Activated CD4-positive, alpha-beta T cell treated with anti-CD3 and anti-CD28 coated beads, Interleukin-2, amount 50 U/mL, for 1 hour (primary cell): ENCODE measurements around the gene DPP9.
"Not testable (repeated sequence)": the region's sequence is repeated elsewhere in the genome, so short reads cannot be mapped to it uniquely, and the experiment has no call there.

Experiments used
- DNase-seq: peaks from one replicate; pipeline ENCODE4 v3.0.0-alpha.2; 2020

The DPP9 gene

GRCh38 chr19:4738734-4739133 lies 15.1 kb upstream of the DPP9 start:
- no peak for DNase-seq

DNA sequence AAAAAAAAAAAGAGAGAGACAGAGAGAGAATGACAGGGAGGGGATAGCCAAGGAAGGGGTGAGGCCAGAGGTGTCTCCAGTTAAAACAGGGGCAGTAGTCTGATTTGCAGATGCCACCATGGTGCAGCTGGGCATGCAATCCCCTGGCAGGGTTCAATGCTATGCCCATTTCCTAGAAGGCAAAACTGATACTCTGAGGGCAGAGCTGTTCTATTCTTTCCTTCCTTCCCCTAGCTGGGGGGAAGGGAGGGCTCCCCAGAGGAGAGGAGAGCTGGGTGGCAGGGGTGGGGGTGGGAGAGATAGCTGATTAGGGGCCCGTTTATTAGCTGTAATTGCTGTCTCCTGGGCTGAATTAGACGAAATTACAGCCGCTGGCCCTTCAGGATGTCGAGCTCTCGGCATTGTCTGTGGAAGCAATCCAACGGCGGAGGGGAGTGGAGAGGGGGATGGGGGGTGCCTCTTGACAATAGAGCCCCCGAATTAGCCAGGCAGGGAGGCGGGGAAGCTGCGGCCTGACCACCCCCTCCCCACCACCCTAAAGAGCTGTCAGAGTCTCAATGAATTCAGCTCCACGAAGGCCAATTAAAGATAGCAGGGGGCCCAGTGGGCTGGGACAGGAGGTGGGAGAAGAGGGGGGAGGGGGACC lies 14.4 kb upstream of the DPP9 start:
- DNase-seq, result no peak

GRCh38 chr19:4733755-4734345 lies 10.2 kb upstream of the DPP9 start:
- no peak for DNase-seq

- DNase-seq, result peak; percentile 47
These were observed 9.1 kb upstream of the DPP9 start for GRCh38 chr19:4732680-4733114.

DNA sequence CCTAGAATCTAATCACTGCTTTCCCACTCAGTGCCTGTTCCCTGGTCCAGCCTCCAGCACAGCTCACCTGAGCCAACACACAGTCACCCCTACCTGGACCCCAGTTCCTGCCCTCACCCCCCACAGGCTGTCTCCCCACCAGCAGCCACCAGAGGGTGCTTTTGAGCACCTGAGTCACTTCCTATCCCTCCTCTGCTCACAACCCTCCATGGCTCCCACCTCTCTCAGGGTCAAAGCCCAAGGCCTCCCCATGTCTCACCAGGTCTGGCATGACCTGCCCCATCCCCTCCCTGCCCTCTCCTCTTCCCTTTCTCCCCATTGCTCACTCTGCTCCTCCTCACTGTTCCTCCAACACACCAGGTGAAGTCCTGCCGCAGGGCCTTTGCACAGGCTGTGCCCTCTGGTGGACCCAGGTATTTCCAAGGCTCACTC lies 7.1 kb upstream of the DPP9 start:
- peak; percentile 68 for DNase-seq

GRCh38 chr19:4728871-4729270 lies 5.2 kb upstream of the DPP9 start:
- no peak for DNase-seq

DNA sequence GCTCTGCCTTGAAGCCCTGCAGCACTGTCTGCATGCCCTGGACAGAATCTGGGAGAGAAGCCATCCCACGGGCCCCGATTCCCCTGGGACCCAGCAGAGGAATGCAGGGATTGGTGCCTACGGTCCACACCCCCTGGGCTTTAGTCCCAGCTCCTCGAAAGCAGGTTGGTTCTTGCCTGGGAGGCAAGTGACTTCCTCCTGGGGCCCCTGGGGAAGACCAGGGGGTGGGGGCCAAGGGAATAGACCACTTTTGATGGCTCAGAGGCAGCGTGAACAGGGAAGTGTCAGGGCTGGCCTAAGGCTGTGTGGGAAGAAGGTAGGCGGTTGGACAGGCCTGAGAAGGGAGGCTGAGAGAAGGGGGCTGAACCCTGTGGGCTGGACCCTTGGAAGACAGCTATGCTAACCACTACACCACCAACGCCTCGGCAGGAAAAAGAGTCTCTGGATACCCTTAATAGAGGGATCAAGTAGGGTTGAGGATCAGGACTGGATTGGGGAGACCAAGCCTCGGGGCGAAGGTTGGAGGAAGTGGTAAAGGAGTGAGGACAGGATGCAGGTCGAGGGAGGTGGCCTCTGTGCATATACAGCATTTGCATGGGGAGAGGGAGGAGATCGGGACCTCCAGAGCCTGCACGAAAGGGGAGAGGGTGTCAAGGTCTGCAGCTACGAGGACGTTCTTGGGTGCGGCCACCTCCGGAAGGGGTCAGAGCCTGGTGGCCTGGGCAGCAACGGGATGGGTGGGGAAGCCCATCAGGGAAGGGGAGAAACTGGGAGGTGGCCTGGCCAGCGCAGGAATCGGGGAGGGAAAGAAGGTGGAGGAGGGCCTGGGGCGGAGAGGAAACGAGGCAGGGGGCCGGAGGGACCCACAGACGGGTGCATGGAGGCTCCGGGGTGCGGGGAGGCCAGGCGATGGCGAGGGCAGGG lies 709 bp downstream of the DPP9 start:
- no peak for DNase-seq

- no peak for DNase-seq
These were observed 2.4 kb downstream of the DPP9 start for GRCh38 chr19:4721196-4721595.

- DNase-seq, result no peak
These were observed 3.5 kb downstream of the DPP9 start for GRCh38 chr19:4720037-4720700.

DNA sequence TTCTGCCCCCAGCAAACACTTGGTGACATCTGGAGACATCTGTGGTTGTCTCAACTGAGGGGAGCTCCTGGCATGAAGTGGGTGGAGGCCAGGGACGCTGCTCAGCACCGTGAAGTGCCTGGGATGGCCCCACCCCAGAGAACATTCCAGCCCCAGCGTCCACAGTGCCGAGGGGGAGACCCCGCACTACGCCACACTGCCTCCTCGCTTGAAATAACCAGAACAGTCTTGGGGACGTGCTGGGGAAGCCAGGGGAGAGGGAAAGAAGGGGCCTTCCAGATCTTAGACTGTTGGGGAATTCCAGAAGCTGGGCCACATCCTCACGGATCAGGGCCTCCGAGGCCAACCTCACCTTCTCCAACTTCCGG lies 4.2 kb downstream of the DPP9 start:
- no peak for DNase-seq

DNA sequence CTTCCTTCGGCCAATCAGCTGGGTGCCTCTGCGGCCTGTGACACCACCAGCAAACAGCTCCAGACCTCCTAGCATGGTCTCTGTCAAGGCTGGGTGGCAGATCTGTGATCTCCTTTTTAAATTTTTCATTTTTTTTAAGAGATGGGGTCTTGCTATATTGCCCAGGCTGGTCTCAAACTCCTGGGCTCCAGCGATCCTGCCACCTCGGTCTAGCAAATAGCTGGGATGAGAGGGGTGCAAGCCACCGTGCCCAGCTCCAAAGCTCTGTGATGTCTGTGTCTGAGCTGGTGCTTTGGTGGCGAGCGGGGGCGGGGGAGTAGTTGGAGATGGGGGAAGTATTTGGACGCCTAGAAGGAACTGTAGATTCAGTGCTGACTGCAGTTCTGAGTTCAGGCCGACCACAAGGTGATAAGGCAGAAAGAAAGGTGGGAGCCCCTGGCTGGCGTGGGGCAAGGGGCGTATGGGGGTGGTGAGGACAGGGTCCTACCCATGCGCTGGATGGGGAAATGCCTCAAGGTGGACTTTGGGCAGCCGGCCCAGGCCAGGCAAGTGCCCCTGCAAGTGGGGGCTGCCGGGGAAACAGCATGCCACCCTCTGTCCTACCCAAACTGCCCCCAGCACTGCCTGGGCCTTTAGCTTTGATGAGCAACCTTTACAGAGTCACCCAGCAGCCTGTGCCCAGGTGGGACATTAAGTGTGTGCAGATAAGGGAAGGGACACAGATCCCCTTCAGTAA lies 5.5 kb downstream of the DPP9 start:
- DNase-seq, result no peak

DNA sequence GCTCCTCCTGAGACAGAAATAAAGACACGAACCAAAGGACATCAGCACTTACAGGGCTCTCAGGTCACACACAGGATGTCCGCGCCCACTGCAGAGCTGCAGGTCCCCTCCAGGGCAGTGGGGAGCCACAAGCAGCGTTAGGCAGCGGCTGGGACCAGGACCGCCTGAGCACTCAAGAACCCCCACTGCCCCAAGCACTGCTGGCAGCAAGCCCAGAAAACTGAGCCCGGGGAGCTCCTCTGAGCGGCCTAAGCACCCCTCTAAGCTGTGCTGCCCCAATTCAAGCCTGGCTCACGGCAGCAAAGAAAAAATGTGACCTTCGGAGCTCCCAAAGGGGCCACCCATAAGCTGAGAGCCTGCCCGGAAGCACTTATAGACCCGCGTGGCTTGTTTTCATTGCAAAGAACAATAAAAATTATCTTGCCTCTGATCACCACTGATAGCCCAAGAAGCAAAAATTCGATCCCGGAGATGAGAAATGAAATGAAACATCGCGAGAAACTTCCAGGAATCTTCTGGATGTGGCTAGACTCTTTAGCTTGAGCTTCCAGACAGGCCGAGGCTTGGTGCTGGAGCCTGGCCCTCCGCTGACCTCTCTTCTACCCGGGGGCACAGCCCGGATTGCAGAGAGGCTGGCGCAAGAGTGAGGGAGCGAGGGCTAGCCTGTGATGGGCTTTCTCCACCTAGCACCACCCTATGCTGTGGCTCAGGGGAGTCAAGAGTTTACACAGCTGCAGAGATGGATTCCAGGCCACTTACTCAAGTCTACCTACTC lies 6.3 kb downstream of the DPP9 start:
- no peak for DNase-seq

DNA sequence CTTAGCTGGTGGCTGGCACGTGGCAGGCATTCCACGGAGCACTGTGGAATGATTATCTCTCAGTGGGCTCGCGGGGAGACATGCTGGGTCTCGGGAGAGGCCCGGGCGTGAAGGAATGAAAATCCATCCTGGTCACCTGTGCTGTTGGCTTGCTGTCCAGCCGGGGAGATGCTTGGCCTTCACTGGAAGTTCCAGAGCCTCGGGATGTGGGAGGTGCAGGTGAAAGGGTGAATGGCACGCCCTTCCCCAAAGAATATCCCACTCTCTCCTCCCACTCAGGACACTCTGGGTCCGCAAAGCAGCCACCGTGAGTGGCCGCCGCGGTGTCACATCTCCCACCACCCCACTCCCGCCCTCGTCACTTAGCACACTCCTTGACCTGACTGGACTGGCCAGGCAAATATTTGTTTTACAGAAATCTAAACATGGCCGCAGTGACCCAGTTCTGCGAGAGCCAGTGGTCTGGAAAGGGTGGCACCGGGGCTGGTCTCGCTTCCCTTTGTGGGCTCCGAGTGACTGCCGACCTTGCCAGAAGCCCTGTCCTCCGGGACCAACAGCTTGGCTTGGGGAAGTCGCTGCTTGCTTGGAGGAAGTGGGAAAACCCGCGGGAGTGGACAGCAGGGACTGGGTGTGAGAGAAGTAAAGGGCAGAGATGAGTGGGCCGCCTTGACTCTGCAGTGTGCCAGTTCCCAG lies 8.0 kb downstream of the DPP9 start:
- no peak for DNase-seq

DNA sequence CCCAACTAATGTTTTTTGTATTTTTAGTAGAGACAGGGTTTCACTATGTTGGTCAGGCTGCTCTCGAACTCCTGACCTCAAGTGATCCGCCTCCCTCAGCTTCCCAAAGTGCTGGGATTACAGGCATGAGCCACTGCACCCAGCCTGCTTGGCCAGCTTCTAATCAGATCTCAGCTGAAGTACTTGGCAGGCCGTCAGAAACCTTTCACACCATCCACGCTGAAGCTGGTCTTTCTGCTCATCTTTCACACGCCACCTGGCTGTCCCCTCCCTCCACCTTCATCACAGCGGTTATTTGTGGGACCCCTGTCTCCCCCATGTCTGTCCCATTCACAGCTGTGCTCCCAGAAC lies 8.5 kb downstream of the DPP9 start:
- not testable (repeated sequence) for DNase-seq

DNA sequence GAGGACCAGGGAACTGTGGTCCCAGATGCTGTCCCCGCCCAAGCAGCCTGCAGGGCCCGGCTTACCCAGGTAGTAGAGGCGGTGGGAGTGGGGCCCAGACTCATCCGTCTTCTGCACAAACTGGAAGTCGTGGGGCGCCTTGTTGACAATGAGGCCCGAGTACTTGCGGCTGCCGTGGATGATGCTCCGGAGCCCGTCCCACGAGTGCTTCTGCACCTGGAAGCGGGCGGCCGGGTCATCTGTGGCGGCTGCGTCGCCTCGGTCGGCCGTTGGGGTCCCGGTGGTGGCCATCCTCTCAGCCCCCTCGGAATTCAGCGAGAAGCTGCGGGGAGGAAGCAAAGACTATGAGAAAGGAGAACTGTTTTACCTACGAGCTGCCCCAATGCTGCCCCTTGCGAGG lies 9.6 kb downstream of the DPP9 start:
- no peak for DNase-seq

DNA sequence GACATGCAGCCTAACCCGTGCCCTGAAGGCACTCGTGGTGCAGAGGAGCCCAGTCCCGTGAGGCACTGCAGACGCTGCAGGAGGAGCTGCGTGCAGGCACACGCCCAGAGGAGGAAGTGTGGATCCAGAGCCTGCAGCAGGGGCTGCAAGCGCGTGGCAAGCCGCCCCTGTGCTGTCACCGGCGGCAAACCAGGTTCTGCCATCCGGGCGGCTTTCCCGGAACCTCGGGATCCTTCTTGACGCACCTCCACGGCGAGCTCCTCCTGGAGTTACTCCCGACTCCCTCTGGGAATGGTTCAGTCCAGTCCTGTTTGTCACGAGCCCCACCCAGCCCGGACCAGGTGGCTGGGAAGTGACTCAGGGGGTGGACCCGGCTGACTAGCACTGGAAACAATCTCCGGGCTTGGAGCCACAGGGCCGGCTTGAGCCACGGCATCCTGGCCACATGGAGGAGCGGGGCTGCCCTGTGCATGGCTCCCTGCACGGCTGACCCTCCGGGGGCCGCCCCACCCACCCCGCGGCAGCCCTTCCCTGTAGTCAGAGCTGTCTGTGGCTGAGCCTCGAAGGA lies 10.2 kb downstream of the DPP9 start:
- DNase-seq, result no peak

- no peak for DNase-seq
These were observed 10.9 kb downstream of the DPP9 start for GRCh38 chr19:4712771-4713170.

DNA sequence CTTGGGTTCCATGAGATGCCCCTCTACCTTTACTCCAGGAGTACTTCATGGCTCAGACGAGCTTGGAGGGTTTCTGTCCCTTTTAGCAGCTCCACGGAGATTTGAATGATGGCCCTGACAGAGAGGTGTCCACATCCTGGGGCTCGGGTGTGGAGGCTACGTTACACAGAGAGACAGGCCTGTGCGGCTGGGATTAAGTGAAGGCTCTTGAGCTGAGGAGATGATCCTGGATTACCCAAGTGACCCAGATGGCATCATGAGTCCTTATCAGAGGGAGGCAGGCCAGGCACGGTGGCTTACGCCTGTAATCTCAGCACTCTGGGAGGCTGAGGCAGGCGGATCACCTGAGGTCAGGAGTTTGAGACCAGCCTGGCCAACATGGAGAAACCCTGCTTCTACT lies 12.4 kb downstream of the DPP9 start:
- DNase-seq, result no peak

GRCh38 chr19:4710281-4710600 lies 13.4 kb downstream of the DPP9 start:
- DNase-seq, result no peak

DNA sequence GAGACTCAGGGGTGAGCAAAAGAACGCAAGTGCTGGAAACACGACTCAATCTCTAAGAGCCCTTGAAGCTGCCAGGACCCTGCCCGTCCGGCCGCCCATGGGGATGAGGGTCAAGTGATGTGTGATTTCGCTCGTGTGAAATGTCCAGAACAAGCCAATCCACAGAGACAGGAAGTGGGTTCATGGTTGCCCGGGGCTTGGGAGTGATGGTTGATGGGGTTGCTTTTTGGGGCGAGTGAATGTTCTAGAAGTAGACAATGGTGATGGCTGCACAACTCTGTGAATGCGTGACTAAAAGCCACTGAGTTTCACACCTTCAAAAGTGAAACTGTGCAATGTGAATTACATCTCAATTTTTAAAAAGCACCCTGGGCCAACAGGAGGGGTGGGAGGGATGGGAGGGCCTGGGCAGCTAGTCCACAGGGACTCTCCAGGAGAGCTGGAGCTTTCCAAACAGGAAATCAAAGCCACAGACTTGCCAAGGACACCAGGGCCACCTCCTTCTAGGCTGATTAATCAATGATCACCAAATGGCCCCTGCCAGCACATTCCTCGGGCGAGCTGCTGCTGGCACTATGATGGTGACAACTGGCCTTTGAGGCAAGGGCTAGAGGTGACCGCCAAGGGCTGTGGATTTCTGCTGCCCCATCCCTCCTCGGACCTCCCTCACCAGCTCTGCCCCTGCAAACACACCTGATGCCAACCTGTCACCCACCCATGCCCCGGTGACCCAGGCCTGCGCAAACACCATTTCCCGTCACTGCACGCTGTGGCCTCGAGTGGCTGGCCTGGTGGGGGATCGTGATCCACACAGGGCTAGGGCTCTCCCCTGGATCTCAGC lies 14.0 kb downstream of the DPP9 start:
- no peak for DNase-seq
